ENCODE measurements around the gene RSRP1. TPM values are rescaled to one million over a fixed set of nuclear protein-coding genes. Genes with fewer than 3 reads are reported as not detected.
A peak's percentile ranks its signal among the peaks of the same experiment; 100 is the strongest.

RSRP1 gene
- total and polyA plus RNA-seq, 2 of the 13 experiments (the other 11 are each of a cell fraction or from before 2014, with no cell fraction given), result 43.9 to 52.8 TPM

DNA sequence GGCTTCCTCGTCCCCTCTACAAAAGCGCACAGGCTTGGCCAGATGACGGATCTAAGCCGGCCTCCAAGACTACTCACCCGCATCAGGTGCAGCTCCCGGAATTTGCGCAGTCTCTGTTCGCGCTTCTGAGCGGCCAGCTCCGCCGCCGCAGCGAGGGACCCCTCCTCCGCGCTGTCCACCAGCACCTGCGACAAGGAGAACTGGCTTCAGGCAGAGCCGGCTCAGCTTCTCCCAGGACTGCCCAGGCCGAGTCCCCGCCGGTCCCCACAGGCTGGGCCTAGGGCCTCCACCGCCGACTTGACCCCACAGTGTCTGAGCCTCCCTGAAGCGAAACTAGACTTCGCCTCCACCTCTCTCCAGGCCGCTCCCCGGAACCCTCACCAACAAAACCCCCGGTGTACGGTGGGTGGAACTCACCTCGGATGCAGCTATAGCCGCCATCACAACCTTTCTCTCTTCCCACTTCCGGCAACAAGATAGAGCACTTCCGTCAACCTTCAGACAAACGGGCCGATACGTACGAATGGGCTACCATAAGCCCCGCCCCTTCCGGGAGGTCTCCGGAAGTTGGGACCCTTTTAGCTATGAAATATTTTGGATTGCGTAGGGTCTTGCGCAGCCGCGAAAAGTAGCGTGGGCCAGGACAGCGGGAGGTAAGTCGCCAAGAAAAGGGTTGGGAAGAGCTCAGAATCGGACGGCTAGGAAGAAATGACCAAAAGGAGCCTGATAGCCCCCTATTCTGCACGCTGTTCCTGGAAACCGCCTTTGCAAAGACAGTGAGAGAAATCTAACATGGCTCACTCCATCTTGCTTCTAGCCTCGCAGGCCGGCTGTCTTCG, 15.0 kb downstream of the RSRP1 start, which contains the start of gene SYF2 (continued):
- TF ChIP-seq, protein P1, sequence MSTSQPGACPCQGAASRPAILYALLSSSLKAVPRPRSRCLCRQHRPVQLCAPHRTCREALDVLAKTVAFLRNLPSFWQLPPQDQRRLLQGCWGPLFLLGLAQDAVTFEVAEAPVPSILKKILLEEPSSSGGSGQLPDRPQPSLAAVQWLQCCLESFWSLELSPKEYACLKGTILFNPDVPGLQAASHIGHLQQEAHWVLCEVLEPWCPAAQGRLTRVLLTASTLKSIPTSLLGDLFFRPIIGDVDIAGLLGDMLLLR (CRISPR knock-in tag; IDR thresholded peaks at IDR 0.05), result 0 out of 2 replicates have a peak, but pooled peaks have one; percentile 12
- TF ChIP-seq POLR2G (IDR thresholded peaks at IDR 0.05; ENCODE audit: low read depth, low read length) (peak; percentile 91), TP53 (CRISPR knock-in tag; conservative IDR thresholded peaks at IDR 0.05) (peak; percentile 61; the same call in 1 of the 2 replicates), SRSF9 (IDR thresholded peaks at IDR 0.05; ENCODE audit: borderline replicate concordance, insufficient read depth, low read depth, low read length, poor library complexity, severe bottlenecking) (no peak), ELF3 (CRISPR knock-in tag; IDR thresholded peaks at IDR 0.05) (peak; percentile 63), FOXA3 (CRISPR knock-in tag; IDR thresholded peaks at IDR 0.05) (0 out of 2 replicates have a peak, but pooled peaks have one; percentile 36), NFYC (CRISPR knock-in tag; IDR thresholded peaks at IDR 0.05) (peak; percentile 42; the same call in 1 of the 2 replicates), ZNF333 (CRISPR knock-in tag; IDR thresholded peaks at IDR 0.05; ENCODE audit: borderline replicate concordance) (0 out of 2 replicates have a peak, but pooled peaks have one; percentile 10), ZNF160 (CRISPR knock-in tag; IDR thresholded peaks at IDR 0.05) (no peak), ZNF138 (CRISPR knock-in tag; IDR thresholded peaks at IDR 0.05; ENCODE audit: low read depth) (peak; percentile 24; the same call in 1 of the 2 replicates), RXRA (CRISPR knock-in tag; IDR thresholded peaks at IDR 0.05) (peak; percentile 56), ZFP90 (CRISPR knock-in tag; IDR thresholded peaks at IDR 0.05; ENCODE audit: borderline replicate concordance) (no peak; the same call in 1 of the 2 replicates), HNRNPLL (IDR thresholded peaks at IDR 0.05; ENCODE audit: low read depth, low read length, poor library complexity, severe bottlenecking) (peak; percentile 98), ZBTB21 (CRISPR knock-in tag; IDR thresholded peaks at IDR 0.05) (peak; percentile 89), SMAD1 (CRISPR knock-in tag; IDR thresholded peaks at IDR 0.05; ENCODE audit: borderline replicate concordance, low read depth) (no peak), HIVEP1 (CRISPR knock-in tag; IDR thresholded peaks at IDR 0.05) (peak; percentile 34; the same call in 1 of the 2 replicates), ZNF761 (CRISPR knock-in tag; conservative IDR thresholded peaks at IDR 0.05) (0 out of 2 replicates have a peak, but pooled peaks have one; percentile 36), NFKB2 (CRISPR knock-in tag; IDR thresholded peaks at IDR 0.05; ENCODE audit: borderline replicate concordance) (peak; percentile 81; the same call in 1 of the 2 replicates)
- TF ChIP-seq, protein P2, sequence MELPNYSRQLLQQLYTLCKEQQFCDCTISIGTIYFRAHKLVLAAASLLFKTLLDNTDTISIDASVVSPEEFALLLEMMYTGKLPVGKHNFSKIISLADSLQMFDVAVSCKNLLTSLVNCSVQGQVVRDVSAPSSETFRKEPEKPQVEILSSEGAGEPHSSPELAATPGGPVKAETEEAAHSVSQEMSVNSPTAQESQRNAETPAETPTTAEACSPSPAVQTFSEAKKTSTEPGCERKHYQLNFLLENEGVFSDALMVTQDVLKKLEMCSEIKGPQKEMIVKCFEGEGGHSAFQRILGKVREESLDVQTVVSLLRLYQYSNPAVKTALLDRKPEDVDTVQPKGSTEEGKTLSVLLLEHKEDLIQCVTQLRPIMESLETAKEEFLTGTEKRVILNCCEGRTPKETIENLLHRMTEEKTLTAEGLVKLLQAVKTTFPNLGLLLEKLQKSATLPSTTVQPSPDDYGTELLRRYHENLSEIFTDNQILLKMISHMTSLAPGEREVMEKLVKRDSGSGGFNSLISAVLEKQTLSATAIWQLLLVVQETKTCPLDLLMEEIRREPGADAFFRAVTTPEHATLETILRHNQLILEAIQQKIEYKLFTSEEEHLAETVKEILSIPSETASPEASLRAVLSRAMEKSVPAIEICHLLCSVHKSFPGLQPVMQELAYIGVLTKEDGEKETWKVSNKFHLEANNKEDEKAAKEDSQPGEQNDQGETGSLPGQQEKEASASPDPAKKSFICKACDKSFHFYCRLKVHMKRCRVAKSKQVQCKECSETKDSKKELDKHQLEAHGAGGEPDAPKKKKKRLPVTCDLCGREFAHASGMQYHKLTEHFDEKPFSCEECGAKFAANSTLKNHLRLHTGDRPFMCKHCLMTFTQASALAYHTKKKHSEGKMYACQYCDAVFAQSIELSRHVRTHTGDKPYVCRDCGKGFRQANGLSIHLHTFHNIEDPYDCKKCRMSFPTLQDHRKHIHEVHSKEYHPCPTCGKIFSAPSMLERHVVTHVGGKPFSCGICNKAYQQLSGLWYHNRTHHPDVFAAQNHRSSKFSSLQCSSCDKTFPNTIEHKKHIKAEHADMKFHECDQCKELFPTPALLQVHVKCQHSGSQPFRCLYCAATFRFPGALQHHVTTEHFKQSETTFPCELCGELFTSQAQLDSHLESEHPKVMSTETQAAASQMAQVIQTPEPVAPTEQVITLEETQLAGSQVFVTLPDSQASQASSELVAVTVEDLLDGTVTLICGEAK (IDR thresholded peaks at IDR 0.05), result peak; percentile 66
- TF ChIP-seq, protein P2 (CRISPR knock-in tag; IDR thresholded peaks at IDR 0.05), result peak; percentile 69
